ENCODE data around the gene OR2AK2.

- TF ChIP-seq, protein P1, sequence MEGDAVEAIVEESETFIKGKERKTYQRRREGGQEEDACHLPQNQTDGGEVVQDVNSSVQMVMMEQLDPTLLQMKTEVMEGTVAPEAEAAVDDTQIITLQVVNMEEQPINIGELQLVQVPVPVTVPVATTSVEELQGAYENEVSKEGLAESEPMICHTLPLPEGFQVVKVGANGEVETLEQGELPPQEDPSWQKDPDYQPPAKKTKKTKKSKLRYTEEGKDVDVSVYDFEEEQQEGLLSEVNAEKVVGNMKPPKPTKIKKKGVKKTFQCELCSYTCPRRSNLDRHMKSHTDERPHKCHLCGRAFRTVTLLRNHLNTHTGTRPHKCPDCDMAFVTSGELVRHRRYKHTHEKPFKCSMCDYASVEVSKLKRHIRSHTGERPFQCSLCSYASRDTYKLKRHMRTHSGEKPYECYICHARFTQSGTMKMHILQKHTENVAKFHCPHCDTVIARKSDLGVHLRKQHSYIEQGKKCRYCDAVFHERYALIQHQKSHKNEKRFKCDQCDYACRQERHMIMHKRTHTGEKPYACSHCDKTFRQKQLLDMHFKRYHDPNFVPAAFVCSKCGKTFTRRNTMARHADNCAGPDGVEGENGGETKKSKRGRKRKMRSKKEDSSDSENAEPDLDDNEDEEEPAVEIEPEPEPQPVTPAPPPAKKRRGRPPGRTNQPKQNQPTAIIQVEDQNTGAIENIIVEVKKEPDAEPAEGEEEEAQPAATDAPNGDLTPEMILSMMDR (IDR thresholded peaks at IDR 0.05; ENCODE audit: extremely low read depth in 1 of 2, insufficient read depth in 1 of 2, low read depth in 1 of 2, low read length in 2 of 2): no peak
- TF ChIP-seq, protein P2, sequence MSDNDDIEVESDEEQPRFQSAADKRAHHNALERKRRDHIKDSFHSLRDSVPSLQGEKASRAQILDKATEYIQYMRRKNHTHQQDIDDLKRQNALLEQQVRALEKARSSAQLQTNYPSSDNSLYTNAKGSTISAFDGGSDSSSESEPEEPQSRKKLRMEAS (IDR thresholded peaks at IDR 0.05; ENCODE audit: insufficient read depth, insufficient read length): no peak
- TF ChIP-seq POLR2AphosphoS5 (IDR thresholded peaks at IDR 0.05; ENCODE audit: insufficient read depth, low read depth, low read length) (no peak), POLR2A (IDR thresholded peaks at IDR 0.05; ENCODE audit: low read depth, low read length) (no peak), EZH2 (IDR thresholded peaks at IDR 0.05; ENCODE audit: borderline replicate concordance, low read depth, low read length, severe bottlenecking) (no peak)
Measured at GRCh38 chr1:247998811-247999210, 33.8 kb downstream of the OR2AK2 start.

Data from endothelial cell of umbilical vein (primary cell).